NCI-H82 (cell line): ENCODE results near the gene ACY1.

Experiments used
- DNase-seq: peaks from one replicate; lab custom pipeline; 2025; lab: John Stamatoyannopoulos, UW

ACY1 gene

DNA sequence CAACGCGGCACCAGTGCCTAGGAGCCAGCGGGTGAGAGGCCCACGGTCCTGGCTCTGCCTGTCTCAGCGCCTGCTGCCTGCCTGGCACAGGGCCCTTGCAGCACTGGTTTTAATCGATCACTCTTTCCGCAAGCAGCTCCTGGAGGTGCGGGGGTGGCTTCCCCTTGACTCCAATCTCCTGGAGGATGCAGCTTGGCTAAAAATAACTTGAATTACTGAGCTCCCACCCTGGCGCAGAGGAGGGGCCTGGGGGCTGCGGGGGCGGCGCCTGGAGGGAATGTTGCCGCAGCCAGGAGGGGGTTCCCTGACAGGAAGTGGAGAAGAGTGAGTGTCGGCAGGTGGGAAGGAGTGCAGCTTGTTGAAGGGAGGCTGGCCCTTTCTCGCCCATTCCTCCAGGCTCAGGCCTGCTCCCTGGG is 22.2 kb downstream of the ACY1 start:
- DNase-seq = peak; percentile 79

DNA sequence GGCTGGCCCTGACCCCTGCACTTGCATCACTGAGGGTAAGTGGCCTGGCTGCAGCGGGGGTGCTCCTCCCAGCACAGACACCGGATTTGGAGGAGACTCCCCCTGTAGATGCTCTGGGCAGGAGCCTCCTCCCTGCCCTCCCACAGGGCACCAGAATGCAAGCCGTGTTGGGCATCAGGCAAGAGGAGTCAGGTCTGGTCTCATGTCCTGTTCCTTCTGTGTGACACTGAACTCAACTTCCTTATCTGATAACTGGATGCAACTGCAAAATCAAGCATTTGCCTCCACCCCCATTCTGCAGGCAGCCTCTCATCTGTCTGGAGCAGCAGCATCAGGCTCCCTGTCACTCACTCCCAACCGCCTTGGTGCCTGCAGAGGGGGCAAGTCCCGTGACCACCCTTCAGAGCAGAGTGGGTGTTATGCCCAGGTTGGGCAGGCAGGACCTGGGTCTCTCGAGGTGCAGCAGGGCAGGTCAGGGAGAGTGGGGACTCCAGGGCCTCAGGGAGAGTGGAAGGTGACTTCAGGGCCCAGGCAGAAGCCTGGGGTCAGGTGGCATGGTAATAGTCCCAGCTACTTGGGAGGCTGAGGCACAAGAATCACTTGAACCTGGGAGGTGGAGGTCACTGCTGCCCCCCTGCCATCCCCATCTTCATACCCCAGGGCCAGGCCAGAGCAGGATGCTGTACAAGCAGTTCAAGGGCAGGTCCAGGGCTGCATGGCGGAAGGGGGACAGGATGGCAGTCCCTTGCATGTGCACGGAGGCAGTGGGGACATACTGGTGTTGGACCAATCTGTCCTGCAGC is 22.9 kb downstream of the ACY1 start:
- DNase-seq = no peak

DNA sequence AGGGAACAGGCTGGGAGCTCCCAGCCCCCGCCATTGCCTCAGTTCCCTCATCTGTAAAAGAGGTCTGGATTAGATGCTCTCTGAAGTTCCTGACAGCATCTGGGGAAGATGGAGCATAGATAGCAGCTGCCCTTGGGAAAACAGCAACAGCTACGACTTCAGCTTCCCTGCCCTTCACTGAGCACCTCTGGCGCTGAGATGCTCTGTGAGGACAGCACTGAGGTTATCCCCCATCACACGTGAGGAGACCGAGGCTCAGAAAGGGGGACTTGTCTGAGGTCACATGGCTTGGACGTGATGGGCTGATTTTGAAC is 23.4 kb downstream of the ACY1 start:
- DNase-seq = no peak

DNA sequence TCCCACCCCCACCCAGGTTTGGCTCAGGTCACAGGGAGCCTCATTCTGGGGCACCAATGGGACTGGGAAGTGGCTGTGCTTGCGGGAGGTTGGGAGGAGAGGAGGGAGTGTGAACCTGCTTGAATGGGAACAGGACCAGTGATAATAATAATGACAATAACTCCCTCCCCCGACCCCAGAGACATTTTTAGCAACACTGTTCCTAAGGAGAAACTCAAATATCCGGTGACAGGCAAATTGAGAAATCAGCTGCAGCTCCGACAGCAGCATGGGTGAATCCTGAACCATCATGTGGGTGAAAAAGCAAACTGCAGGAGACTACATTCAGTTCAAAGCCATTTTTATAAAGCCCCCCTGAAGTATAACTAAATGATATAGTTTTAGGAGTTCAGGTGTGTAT is 24.0 kb downstream of the ACY1 start:
- DNase-seq = no peak

DNA sequence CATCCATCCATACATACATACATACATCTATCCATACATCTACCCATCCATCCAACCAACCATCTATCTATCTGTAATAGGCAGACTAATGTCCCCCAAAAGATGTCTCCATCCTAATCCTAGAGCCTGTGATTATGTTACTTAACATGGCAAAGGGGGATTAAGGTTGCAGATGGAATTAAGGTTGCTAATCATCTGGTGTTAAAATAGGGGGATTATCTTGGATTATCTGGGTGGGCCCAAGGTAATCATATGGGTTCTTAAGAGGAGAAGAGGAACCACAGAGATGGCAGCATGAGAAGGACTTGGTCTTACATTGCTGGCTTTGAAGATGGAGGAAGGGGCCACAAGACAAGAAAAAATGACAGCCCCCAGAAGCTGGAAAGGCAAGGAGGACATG is 27.1 kb downstream of the ACY1 start:
- peak; percentile 95 for DNase-seq

DNA sequence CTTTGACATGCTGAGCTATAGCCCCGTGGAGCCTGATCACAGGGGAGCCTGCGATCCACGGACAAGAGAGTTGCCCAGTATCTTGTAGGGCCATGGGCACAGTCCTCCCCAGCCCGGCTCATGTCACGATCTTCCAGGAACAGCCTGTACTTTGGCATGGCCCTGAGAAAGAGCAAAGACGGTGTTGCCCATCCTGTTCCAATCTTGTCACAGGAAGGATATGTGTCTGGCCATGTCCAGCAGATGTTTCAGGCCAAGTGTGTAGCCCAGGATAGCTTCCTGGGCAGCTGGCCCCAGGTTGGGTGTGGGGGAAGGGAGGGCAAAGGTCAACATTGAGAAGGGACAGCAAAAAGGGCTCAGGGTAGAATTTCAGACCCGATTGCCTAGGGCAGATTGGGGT is 29.4 kb downstream of the ACY1 start:
- no peak for DNase-seq

DNA sequence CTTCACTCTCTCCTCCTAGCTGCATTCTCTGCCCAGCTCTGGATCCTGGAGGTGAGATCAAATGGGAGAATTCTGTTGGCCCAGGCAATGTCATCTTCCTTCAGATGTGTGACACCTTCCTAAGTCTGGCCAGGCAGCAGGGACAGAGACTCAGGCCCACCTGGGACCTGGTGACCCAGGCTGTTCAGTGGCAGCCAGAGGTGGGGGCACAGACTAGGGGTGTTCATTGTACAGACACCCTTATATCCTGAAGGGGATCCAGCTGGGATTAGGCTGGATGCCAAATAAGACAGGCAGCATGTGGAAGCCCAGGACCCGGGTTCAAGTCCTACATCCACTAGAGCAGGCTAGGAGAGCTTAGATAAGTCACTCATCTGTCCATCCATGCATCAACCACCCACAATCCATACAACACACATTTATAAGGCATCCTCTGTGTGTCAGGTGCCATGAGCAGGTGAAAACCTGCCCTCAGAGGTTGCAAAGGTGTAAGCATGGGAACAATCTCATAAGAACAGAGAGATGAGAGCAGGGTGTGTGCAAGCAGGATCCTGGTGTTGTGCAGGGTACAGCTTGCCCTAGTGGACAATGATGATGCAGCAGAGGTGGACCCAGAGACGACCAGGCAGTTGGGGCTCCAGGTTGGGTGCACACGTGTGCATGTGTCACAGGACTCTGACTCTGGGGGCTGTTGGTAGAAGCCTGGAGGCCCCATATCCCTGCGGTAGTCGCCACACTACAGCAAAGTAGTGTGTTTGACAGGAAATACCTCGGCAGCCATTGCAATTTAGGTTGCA is 30.7 kb downstream of the ACY1 start:
- no peak for DNase-seq

DNA sequence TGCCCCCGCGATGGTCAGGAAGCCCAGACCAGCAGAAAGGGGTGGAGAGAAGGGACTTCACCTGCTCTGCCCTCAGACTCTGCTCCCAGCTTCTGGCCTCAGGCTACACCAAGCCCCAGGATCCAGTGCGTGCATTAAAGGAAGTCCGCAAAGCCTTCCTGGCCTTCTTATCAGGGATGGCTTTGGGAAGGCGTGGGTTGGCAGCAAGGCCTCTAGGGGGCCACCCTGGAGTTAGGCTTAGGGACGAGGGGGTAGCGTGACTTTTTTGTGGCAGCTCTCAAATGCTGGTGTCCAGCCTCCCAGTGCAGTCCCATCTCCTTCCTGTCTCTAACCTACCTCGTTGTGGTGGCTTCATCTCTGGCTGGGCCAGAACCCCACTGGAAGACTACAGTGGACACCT is 31.3 kb downstream of the ACY1 start:
- DNase-seq = peak; percentile 76

DNA sequence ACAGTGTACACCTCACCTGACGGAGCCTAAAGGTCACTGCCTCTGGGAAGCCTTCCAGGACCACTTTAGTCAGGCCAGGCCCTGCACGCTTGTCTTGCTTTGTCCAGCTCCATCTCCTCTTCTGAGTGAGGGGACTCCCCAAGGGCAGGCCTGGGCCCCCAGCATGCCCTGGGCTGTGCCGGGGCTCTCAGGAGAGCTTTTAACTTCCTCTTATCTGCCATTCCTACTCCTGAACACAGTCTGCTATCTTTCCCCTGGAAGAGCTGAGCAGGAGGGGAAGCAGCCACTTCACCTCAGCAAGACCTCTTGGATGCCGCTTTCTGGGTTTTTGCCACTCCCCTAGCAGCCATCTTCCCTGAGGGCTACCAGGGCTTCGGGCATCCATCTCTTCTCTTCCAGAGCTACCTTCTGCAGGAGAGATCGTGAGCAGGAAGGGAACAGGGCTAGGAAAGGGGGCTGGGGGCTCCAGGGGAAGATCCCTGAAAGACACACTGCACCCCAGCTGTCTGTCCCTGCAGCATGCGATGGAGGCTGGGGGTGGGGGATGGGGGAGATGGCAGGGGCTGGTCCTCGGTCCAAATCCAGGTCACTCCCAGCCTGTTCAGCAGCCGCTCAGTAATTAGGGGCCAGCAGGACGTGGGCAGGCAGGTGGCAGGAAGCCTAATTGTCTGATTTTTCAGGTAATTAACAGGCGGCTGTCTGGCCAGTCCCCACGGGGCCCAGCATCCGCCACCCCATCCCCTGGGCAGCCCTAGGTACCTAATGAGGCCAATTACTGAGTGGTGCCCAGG is 32.3 kb downstream of the ACY1 start:
- no peak for DNase-seq

DNA sequence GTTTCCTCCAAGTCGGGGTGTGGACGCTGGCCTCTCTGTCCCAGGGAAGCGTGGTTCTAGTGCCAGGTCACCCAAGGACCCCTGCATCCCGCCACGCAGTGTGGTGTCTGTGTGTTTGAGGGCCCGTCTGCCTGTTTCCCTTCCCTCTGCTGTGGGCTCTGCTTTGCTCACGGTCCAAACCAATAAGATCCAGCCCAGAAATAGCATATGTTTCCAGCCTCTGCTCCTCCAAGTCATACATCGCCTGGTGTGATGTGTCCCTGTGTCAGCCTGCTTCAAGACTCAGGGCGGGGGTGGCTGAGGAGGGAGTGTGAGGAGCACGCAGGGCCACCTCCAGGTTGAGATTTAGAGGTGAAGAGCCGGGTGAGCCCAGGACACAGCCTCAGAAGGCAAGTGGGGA is 34.3 kb downstream of the ACY1 start:
- DNase-seq = no peak

DNA sequence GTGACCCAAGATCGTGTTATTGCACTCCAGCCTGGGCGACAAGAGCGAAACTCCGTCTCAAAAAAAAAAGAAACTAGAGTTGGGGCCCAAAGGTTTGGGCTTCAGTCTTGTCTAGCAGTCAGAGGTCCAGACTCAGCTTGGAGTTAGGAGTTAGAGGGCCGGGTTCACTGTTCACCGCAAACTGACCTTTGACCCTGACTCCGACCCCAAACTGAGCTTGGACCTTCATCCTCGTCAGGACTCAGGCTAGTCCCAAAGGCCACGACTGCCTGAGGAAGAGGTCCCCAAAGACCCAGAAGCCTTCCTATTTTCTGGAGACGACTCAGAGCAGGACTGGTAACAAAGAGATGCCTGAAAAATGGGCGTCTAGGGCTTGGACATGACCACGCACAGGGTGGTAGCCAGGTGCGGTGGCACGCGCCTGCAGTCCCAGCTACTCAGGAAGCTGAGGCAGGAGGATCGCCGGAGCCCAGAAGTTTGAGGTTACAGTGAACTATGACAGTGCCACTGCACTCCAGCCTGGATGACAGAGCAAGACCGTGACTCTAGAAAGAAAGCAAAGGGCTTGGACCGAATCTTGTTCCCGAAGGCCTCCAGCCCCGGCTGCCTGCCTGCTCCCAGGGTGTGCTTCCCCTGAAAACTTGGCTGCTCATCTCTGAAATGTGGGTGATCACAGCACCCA is 35.1 kb downstream of the ACY1 start:
- DNase-seq = no peak

DNA sequence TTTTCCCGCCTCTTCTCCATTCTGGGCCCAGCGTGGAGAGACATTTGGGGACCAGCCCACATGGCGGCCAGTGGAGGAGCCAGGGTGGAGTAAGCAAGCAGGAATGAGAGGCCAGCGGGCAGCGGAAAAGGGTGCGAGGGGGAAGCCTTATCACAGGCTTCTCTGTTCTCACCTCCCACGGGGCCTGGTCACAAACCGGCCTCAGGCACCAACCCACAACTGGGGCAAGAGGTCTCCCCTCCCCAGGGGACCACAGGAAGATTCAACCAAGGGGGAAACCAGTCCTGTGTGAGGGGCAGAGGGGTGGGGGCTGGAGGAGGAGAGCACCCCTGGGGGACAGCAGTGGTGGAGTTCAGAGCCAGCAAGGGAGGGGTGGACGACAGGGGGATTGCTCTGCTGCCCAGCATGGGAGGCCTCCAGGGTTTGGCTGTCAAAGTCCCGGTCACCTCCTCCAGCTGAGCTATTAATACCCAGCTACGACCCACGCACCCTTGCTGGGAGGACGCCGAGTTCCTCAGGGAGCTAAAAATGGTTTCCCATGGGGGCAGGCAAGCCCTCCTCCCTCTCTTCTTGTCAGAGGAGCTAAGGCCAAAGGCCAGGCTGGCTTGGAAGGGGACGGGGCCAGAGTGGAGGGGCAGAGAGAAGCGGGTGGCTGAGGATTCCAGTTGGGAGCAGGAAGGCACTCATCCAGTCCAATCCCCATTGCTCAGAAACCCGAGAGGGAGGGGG is 36.2 kb downstream of the ACY1 start:
- no peak for DNase-seq

DNA sequence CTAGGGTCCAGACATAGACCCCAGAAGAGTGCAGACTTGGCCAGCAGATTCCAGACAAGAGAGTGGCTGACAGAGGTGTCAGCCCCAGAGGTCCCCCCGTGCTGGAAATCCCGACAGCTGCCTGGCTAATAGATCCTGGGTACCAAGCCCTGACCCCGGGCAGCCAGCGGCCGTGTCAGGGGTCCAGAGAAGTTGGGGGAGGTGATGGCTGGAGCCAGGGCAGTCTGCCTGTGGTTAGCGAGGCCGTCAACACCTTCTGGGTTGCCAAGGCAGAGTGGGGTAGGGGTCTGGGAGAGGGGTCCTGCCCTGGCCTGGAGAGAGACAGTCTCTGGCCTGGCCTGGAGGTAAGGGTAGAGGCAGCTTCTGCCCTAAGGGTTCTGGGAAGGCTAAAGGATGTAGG is 37.5 kb downstream of the ACY1 start:
- no peak for DNase-seq

DNA sequence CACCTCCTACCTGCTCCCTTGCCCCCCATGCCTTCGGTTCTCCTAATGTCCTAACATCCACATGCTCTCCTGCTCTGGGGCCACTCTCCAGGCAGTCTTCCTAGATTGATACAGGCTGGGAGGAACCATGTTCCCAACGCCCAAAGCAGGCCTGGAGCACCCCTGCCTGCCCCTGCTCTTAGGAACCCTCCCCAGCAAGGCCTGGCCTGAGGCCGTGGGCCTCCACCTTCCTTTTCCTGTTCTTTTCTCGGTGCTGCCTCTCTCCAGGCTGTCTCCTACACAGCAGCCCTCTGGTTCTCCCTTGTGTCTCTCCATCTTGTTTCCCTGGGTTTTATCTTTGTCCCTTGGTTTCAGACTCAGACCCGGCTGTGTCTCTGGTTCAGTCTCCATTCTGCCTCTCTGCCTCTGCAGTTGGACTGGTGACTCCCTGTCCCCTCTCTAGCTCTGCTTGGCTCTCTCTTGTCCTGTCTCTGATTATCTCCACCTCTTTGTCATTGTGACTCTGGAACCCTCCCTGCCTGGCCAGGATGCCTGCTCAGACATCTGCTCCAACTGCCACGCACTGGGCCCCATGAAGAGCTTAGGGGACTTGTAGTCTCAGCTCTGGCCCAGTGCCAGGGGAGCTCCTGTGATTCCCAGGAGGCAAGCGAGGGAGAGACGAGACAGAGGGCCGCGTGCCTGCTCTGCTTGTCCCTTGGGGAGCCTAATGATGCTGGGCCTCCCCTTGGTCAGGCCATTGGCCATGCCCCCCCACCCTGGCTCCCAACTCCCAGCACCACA is 38.3 kb downstream of the ACY1 start:
- peak; percentile 99 for DNase-seq

DNA sequence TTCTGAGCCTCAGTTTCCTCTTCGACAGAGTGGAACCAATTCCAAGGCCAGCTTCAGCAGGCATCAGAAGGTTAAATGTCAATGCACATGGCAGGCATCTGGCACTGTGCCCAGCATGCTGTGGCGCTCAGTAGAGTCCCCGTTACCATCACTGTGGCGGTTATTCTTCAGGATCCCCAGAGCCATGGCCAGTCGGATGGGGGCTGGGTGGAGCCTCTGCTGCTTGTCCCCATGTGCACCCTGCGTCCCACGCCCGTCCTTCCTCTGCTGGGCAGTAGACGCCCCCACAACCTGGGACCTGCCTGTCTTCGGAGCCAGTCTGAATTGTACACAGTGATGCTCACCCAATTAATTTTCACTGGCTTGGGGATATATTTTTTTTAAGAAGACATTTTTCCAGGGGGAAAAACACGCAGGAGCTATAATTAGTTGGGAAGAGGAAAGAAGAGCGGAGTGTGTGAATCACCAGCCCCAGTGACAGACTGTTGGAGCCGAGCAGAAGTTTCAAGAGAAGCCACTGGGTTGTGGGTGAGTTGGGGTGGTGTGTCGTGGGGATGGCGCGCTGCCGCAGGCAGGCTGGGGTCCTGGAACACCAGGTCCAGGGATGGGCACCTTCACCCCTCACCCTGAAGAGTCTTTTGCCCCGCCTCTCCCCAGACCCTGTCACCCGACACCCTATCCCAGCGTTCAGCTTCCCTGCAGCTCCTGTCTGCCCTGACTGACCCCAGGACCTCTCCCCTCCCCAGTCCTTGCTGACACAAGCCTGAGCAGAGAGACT is 39.2 kb downstream of the ACY1 start:
- DNase-seq = peak; percentile 78

DNA sequence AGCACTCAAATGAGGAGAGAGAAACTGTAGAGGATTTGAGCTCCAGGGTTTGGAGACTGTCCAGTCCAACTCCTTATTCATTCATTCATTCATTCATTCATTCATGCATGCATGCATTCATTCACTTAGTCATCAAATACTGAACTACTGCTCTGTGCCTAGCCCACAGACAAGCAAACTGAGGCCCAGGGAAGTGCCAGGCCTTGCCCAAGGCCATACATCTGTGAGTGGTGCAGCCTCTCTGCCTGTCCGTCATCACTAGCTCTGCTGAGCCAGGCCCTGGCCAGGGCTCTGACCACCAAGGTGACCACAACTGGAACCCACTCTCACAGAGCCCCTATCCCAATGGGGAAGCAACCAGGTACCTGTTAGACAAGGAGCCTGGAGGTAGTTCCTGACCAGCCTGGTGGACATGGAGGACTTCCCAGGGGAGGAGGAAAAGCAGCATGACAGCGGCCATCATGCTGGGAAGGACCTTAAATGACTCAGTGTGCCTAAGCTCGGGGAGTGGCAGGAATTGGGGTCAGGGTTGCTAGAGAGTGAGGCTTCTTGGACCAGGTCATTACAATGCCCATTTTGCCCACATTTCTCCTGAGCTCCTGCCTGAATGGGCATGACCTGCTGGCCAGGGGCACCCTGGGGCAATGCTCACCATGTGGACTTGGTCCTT is 39.9 kb downstream of the ACY1 start:
- DNase-seq = no peak

DNA sequence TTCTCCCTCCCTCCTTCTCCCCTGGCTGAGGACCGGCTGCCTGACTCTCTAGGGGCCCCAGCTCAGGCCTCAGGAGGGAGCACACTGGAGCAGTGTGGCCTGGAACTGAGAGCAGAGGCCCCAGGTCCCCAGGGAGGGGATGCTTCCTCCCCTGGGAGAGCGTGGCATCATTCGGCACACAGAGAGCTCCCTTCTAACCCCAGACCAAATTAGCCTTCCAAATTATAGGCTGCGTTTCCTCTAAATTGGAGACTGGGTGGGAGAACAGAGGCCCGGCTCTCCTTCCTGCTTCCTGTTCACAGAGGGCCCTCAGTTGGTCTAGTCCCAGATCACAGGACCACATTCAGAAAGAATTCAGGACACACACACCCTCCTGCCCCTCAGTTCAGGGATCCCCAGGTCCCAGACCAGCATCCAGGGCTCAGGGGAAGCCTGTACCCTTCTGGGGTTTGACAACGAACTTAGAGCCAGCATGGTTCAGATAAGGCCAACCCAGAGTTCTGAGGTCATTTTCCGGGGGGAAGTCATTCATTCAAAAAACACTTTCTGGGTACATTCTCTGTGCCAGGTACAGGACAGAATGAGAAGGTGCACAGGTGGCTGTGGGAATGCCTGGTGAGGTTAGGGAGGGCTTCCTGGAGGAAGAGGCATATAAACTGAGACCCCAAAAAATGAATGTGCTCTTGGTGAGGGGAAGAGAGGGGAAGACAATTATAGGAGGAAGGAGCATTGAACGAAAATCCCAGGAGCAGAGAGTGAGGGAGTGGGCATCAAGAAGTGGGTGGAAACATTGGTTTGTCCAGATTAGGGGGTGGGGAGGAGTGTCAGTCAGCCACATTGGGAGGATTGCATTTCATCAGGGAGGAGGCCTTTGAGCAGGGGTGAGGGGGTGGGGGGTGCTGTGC is 40.8 kb downstream of the ACY1 start:
- peak; percentile 47 for DNase-seq

DNA sequence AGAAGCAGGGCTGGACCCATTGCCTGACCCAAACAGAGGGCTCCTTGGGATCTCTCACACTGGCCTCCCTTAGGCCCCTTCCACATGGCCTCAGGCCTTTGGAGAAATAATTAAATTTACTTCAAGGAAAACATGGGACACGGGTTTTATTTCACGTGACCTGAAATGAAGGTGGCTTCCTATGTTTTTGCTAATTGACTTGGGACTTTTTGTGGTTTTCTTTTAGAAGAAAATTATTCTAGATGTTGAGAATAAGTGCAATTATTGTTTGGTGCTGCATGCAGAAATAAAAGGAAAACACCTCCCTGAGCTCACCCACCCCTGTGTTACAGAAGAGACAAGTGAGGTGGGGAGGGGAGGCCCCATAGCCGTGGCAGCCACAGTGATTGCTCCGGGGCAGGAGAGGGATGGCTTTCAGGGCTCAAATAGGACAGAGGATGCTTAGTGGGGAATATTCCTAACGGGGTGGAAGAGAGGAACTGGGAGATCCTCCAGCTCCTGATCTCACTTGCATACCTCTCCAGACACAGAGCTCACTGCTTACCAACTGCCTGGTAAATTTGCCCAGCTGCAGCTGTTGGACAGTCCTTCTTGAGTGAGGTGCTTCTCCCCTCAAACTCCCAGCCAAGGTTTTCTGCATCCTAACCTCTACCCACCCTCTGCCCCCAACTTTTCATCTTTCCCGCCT is 41.6 kb downstream of the ACY1 start:
- no peak for DNase-seq
